ENCODE measurements around the gene GNAO1.

- TF ChIP-seq ZNF326 (CRISPR knock-in tag; IDR thresholded peaks at IDR 0.05; ENCODE audit: borderline replicate concordance), result no peak
- TF ChIP-seq CTCF (CRISPR knock-in tag; IDR thresholded peaks at IDR 0.05), result no peak
- TF ChIP-seq ZNF790 (CRISPR knock-in tag; IDR thresholded peaks at IDR 0.05; ENCODE audit: borderline replicate concordance), result no peak
- TF ChIP-seq SUZ12 (IDR thresholded peaks at IDR 0.05; ENCODE audit: low read depth, low read length), result no peak
- TF ChIP-seq MXI1 (IDR thresholded peaks at IDR 0.05; ENCODE audit: borderline replicate concordance, low read depth, low read length), result no peak
- no peak for TF ChIP-seq EZH2 (conservative IDR thresholded peaks at IDR 0.05; ENCODE audit: low read depth, low read length)
- TF ChIP-seq CBX1 (IDR thresholded peaks at IDR 0.05; ENCODE audit: low read depth), result no peak
- TF ChIP-seq KAT7 (CRISPR knock-in tag; IDR thresholded peaks at IDR 0.05; ENCODE audit: borderline replicate concordance), result no peak
Measured at GRCh38 chr16:56288019-56288418, 96.7 kb downstream of the GNAO1 start.

Measured in HepG2 (cell line).